Limb (tissue), 2 donors: ENCODE results near the gene MRPL10.

ENCODE experiments used
- DNase-seq, 2 donors: peaks; one replicate each; pipeline ENCODE4 v3.0.0-alpha.2; 2016; ENCODE audit errors: extremely low spot score in 2 of 2

The MRPL10 gene

DNA sequence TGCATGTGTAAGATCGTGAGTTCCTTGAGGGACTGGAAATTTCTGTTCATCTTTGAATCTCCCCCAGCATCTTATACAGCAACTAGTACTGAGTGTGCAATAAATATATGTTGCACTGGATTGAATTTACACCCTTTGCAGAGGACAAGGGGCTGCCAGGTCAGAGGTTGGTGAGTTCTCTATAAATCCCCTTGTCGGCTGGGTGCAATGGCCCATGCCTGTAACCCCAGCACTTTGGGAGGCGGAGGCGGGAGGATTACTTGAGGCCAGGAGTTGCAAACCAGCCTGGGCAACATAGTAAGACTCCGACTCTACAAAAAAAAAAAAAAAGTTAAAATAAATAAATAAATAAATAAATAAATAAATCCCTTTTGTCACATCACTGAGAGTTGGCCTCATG is 29.0 kb upstream of the MRPL10 start:
- no peak for DNase-seq

DNA sequence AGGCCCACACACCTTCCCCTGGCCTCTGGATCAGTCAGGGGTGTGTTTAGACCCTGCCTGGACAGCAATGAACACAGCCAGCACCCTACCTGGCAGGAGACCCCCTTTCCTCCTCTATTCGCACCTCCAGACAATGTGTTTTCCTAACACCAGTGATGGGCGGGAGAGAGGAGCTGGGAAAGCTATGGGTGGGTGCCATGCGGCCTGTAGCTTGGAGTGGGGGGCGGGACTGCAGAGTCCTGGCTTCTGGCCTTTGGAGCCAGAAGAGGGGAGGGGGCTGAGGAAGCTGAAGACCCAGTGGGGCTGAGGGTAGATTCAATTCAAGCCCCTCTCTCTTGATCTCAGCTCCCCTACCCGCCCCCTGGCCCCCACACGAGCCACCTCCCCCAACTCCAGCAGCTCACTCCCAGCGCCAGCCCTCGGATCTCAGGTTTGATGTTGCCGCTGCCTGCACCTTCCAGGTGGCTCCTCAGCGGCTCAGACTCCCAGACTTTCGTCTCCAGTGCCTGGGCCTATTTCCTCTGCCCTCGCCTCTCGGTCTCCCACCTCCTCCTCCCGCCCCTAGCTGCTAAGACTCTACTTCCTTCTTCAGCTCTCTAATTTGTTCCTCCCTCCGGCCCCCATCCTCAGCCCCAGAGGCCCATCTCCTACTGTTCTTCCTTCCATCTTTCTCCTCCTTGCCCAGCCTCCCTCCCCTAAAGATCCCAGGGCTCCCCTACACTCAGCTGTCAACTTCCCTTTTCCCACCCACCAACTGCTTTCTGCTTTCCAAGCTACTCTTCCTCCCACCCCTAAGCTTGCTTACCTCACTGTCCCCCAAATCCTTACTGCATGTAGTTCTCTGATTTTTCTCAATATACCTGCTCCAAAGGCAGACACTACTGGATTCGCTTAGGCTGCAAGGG is 26.5 kb upstream of the MRPL10 start:
- no peak for DNase-seq

- DNase-seq = no peak
Observed at GRCh38 chr17:47856830-47857229, 25.5 kb upstream of the MRPL10 start.

- no peak for DNase-seq
Observed at GRCh38 chr17:47855737-47856136, 24.4 kb upstream of the MRPL10 start.

DNA sequence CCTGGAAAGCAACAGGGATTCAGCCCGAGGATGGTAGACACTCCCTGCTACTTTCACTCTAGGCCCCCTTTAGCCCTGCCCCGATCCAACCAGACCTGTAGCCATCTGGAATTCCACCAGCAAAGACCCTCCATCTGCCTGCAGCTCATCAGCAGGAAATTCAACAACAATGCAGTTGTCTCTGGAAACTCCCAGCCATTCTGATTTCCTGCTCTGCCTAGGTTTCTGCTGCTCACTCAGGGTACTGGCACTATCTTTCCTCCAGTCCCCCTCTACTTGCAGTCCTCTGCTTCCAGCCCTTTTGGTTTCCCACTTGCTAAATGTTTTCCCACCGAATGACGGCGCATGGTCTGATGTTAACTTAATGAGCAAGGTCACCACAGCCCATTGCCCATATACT is 22.3 kb upstream of the MRPL10 start:
- no peak for DNase-seq

DNA sequence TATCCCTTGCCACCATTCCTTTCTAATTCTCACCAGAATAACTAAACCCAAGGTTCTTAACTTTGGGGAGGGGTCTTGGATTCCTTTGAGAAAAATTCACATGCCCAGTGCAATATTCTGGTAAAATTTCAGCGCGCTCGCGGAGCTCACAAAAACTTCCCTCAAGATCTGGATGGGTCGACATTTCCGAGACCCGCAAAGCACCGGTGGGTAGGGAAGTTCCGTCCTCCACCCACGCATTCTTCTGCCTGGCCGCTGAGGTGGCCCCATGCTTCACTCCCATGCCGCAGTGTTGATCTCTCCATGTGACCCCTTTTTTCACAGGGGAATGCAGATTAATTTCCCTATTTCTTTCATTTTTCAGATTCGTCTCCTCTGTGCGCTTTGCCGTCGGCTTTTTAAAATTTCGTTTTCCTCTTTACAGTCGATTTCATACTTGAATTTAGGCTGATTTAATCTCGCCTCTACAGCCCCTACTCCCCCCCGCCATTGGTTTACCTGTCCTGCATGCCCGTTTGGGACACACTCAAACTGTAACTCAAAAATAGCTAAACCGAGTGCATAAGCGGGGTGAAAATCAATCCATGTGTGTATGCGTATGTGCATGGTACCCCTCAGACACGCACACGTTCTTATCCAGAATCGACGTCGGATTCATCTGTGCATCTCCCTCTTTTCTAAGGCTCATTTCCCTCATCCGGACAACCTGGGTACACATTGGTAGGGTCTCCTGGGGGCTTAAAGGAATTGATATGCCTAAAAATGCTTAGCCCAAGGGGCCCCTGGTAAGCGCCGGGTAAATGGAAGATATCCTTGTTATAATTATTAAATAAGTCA is 21.0 kb upstream of the MRPL10 start:
- DNase-seq = no peak

GRCh38 chr17:47851764-47852112 is 20.4 kb upstream of the MRPL10 start:
- no peak for DNase-seq

GRCh38 chr17:47850692-47851573 is 19.6 kb upstream of the MRPL10 start, which contains the start of gene SP6:
Gene SP6, minus strand, starts transcription at chr17:47851163. Its CDS starts 2,734 bp downstream, at chr17:47848429.
- peak in 1 of 2 donors; percentile 70 for DNase-seq

DNA sequence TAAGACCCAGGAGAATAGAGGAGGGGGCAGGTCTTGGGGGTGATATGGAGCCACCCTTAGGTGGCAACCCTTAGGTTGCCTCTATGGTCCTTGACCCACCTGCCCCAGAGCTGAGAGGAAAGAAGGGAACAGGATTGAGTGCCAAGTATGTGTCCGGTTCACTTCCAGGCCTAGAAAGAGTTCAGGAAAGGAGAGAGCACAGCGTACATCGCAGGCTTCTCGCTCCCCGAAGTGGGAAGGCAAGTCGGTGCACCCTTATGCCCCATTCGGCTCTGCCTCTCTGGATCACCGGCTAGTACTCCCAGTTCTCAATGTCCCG is 19.0 kb upstream of the MRPL10 start:
- DNase-seq = no peak

DNA sequence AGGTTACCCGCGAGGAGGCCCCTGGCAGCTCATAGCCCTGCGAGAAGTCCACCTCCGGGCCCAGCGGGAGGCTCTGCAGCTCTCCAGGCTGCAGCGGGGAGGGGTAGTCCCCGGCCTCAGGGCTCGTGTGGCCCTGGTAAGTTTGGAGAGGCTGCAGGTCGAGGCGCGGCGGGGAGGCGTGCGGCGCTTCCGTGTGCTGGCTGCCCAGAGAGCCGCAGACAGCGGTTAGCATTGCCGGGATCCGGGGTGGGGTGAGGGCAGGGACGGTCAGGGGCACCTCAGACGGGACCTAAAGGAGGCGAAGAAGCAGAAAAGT is 16.8 kb upstream of the MRPL10 start:
- no peak for DNase-seq

DNA sequence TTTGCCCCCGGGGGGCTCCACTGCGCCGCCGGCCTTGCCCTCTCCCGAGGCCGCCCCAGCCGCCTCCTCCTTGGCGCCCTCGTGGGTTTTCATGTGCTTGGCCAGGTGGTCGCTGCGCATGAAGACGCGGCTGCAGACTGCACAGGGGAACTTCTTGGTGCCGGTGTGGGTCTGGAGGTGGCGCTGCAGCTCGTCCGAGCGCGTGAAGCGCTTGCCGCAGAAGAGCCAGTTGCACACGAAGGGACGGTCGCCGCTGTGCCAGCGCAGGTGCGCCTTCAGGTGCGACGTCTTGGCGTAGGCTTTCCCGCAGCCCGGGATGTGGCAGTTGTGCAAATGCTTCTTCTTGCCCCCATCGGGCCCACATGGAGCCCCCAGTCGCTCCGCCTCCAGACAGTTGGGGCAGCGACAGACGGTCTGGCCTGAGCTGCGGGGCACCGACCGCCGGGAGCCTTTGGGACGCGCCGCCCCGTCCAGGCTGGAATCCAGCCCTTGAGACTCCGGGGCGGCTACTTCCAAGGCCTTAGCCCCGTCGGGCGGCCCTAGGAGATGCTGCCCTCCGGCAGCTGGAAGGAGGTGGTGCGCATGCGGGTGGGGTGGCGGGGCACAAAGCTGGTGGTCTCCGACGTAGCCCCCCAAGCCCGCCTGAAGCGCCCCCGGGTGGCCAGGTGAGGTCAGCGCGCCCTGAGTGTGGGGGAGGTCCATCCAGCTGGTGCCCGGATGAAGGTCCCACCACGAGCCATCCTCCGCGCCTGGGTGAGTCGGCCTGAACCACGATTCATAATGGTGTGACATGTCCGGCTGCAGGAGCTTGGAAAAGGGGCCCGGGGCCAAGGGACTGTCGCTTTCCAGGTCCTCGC is 16.2 kb upstream of the MRPL10 start:
- no peak for DNase-seq

- no peak for DNase-seq
Observed at GRCh38 chr17:47846716-47847340, 15.5 kb upstream of the MRPL10 start.

DNA sequence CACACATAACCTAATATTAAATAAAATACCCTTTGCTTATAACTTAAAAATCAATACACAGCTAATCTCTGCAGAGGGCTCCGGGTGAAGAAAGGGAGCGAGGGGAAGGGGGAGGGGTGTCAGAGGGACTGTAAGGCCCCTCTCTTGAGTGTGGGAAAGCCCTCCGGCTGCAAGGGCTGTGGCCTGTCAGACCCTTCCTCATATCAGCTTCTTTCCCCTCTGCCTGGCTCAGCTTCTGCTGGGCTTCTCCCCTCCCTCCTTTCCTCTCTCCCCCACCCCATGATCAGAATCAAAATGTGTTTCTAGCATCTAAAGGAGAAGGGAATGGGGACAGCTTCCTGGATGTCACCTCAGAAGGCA is 14.4 kb upstream of the MRPL10 start:
- DNase-seq = no peak

GRCh38 chr17:47844814-47845715 is 13.7 kb upstream of the MRPL10 start:
- DNase-seq = no peak

GRCh38 chr17:47844227-47844626 is 12.9 kb upstream of the MRPL10 start:
- no peak for DNase-seq

DNA sequence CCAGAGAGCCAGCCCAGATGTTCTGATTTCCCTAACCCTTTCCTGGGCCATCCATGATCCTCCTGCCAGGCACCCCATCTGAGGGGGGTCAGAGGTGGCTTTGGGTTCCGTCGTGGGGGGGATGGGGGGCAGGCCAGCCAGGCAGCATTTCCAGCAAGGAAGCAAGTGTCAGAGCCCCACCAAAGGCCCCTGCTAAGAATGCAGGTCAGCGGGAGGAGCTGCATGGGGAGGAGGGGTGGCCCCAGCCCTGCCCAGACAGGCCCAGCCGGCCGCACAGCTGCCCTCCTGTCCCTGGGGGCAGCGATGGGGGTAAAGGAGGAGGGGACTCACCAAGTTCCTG is 12.0 kb upstream of the MRPL10 start:
- DNase-seq = no peak

GRCh38 chr17:47841488-47842291 is 10.3 kb upstream of the MRPL10 start:
- DNase-seq = no peak

DNA sequence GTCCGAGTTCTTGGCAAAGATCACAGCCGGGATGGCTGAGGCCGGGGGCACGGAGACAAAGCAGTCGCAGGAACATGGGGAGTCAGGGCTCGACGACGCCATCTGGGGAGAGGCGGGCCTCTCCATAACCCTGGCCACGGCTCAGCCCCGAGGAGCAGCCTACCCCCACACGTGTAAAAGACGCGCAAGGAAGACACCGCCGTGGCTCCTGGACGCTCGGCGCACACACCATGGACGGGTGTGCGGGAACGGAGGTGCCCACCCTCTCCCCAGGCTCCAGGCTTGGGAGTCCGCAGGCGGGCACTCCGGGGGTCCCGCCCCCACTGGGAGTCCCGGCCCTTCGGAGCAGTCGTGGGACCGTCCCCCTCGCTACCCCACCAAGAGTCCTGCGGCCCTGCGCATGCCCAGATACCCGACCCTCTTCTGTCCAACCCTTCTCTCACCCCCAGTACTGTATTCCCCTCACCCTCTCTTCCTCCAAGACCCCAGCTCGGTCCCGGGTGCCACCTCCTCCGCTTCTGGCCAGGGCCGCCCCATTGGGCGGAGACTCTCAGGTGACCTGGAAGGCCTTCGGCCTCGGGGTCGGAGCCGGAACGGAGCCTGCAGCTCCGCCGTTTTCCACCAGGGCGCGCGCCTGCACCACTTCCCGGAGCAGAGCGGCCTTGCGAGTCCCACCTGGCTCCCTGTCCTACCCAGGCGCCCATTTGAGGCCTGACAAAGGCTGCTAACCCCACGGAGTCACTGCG is 9.6 kb upstream of the MRPL10 start, which contains the start of gene SCRN2:
SCRN2 (minus strand) TSS at position 532 of the 746 bp plus-strand sequence; CDS start at position 102, 430 bp downstream.
- peak; percentile 81 to 94 for DNase-seq
